ENCODE results near the gene TACR1.
"Not testable (repeated sequence)": the region's sequence is repeated elsewhere in the genome, so short reads cannot be mapped to it uniquely, and the experiment has no call there.

The TACR1 gene, protein sequence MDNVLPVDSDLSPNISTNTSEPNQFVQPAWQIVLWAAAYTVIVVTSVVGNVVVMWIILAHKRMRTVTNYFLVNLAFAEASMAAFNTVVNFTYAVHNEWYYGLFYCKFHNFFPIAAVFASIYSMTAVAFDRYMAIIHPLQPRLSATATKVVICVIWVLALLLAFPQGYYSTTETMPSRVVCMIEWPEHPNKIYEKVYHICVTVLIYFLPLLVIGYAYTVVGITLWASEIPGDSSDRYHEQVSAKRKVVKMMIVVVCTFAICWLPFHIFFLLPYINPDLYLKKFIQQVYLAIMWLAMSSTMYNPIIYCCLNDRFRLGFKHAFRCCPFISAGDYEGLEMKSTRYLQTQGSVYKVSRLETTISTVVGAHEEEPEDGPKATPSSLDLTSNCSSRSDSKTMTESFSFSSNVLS

DNA sequence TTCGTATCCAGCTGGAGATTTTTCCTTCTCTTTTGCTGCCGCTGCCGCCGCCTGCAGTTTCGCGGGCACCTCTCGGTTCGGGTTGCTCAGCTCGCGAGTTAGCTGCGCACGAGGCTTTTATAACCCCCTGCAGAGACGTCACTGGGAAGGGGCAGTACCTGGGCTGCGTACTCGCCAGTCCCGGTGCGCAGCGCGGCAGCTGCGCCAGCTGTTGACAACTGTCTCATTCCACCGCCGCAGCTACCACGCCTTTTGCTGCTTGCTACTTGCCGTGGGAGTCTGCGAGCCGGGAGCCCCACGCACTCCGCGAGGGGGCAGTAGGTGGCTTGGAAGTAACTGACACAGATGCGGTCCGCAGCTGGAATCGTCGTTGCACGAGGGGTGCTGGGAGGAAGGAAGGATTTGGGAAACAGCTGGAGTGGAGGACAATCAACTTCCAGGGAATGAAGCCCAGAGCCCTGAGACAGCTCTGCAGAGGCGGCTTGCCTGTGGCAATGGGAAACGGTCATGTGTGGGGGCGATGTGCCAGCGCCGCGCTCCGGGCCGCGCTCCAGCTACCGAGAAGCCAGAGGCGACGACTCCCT lies at the start of gene TACR1:
Gene TACR1 (minus strand): TSS at position 93 of the 584 bp plus-strand sequence. CDS start 586 bp downstream, outside the sequence.
- TF ChIP-seq, protein P1, sequence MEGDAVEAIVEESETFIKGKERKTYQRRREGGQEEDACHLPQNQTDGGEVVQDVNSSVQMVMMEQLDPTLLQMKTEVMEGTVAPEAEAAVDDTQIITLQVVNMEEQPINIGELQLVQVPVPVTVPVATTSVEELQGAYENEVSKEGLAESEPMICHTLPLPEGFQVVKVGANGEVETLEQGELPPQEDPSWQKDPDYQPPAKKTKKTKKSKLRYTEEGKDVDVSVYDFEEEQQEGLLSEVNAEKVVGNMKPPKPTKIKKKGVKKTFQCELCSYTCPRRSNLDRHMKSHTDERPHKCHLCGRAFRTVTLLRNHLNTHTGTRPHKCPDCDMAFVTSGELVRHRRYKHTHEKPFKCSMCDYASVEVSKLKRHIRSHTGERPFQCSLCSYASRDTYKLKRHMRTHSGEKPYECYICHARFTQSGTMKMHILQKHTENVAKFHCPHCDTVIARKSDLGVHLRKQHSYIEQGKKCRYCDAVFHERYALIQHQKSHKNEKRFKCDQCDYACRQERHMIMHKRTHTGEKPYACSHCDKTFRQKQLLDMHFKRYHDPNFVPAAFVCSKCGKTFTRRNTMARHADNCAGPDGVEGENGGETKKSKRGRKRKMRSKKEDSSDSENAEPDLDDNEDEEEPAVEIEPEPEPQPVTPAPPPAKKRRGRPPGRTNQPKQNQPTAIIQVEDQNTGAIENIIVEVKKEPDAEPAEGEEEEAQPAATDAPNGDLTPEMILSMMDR (conservative IDR thresholded peaks at IDR 0.05; ENCODE audit: low read depth, low read length) = peak; percentile 66
- DNase-seq (ENCODE audit: low read depth) = no peak

DNA sequence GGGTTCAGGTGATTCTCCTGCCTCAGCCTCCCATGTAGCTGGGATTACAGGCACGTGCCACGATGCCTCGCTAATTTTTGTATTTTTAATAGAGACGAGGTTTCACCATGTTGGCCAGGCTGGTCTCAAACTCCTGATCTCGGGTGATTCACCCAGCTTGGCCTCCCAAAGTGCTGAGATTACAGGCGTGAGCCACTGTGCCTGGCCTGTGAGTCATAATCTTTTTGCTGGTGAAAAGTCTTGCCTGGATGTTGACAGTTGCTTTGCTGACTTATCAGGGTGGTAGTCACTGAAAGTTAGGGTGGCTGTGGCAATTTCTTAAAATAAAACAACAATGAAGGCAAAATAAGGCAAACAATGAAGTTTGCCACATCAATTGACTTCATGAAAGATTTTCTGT lies 49.3 kb upstream of the TACR1 start:
- not testable (repeated sequence) for H3K4me3 ChIP-seq (ENCODE audit: low read length); DNase-seq (ENCODE audit: low read depth)

More for the DNA sequence above, at the start of gene TACR1:
- peak within 1 kb of the TSS; percentile 49 for H3K4me3 ChIP-seq (ENCODE audit: low read length)

DNA sequence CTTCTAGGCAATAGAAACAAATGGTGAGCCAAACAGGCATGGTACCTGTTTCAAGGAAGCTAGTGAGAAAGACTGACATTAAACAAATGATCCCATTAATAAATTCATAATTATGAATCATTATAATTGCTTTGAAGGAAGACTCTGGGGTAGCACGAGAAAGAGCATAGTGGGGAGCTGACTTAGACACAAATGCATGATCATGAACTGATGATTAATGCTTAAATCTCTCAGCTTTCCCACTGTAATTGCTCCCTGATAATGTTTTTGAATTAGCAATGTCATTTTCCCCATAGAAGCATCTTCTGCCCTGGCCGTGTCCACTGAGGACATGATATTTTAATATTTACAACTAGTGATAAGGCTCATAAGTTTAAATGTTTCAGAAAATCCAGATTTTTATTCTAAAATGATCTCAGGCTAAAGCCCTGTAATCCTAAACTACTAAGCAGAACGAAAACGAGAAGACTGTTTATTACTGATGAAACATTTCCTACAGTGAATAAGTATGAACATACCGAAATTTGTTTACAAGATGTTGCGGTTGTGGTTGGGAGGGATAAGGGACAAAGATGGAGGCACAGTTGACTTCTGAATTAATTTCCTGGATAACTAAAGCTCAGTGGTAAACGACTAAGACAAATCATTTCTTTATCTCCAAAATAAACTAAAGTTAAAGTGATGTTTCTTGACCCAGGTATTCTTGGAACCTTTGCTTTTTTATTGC lies 47.3 kb upstream of the TACR1 start:
- DNase-seq (ENCODE audit: low read depth) = no peak
- H3K4me3 ChIP-seq (ENCODE audit: low read length) = no peak overlapping the region
- TF ChIP-seq, protein P1 (conservative IDR thresholded peaks at IDR 0.05; ENCODE audit: low read depth, low read length) = no peak

DNA sequence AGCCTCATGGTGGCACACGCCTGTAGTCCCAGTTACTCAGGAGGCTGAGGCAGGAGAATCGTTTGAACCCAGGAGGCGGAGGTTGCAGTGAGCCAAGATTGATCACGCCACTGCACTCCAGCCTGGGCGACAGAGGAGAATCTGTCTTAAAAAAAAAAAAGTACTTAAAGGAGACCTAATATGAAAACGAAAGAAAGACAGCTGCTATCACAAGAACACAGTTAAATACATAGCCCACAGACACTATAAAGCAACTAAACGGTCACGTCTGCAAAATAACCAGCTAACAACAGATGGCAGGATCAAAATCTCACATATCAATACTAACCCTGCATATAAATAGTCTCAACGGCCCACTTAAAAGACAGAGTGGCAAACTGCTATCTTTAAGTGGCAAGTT lies 43.9 kb upstream of the TACR1 start:
- TF ChIP-seq, protein P1 (conservative IDR thresholded peaks at IDR 0.05; ENCODE audit: low read depth, low read length) = no peak

DNA sequence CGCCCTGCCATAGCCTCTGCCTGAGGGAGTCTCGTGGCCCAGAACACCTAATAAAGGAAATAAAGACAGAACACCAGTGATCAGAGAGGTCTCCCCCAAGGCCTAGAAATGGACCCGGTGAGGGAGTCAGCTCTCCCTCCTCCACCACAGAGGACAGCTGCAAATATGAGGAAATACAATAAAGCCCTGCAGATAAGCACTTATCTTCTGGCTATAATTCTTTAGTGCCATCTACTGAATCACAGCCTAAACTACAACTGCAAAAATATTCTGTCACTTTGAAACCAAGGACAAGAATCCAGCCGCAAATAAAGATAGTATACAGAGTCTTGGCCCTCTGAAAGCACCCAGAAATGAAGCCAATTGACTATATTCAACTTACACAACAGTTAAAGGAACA lies 42.4 kb upstream of the TACR1 start:
- H3K4me3 ChIP-seq (ENCODE audit: low read length) = no peak overlapping the region
- no peak for DNase-seq (ENCODE audit: low read depth)
- TF ChIP-seq, protein P1 (conservative IDR thresholded peaks at IDR 0.05; ENCODE audit: low read depth, low read length) = peak; percentile 23

More for the DNA sequence above, 43.9 kb upstream of the TACR1 start:
- H3K4me3 ChIP-seq (ENCODE audit: low read length) = no peak overlapping the region
- DNase-seq (ENCODE audit: low read depth) = no peak

DNA sequence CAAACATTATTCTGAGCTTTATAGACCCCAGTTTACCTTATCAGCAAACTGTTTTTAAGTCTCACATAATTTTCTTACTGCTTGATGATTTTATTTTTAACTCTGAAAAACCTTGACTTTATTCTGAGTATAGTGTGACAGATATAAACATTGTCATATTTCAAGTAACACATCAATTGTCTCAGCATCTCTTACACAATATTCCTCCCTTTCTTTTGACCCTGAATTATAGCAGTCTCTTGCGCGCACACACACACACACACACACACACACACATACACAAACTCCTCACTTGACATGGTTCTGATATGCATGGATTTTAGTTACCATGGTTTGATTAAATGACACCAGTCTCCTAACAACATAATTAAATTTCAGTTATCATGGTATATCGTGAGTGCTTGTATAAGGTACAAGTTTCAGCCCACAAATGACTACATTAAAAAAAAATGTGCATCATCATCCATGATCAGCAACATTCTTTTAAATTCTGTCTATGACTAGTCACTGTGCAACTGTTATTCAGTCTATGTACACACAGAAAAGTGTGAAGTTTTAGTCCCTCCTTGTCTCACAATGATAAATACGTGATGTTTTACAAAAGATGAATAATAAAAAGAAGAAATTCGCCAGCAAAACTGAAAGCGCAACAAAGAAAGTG lies 39.5 kb upstream of the TACR1 start:
- TF ChIP-seq, protein P1 (conservative IDR thresholded peaks at IDR 0.05; ENCODE audit: low read depth, low read length) = no peak
- no peak for DNase-seq (ENCODE audit: low read depth)
- no peak overlapping the region for H3K4me3 ChIP-seq (ENCODE audit: low read length)

DNA sequence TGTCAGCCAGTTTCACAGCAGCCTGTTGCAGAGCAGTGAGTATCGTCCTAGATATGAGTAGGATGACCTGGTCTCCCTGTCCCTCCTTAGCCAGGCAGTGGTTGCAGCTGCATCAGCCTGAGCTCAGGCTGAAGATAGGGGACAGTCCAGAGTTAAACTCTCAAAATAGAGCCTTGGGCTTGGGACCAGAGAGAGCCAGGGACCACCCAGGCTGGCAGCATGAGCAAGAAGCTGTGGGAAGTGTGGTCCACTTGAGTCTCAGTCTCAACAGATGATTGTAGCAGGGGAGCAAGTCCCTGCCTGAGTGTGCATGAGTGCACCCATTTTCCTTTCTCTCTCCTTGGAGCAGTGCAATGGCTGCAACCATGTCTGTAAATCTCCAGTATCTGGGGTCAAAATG lies 38.0 kb upstream of the TACR1 start:
- DNase-seq (ENCODE audit: low read depth) = no peak
- TF ChIP-seq, protein P1 (conservative IDR thresholded peaks at IDR 0.05; ENCODE audit: low read depth, low read length) = no peak
- H3K4me3 ChIP-seq (ENCODE audit: low read length) = no peak overlapping the region
